ENCODE data around the gene SCN4A. TPM values are rescaled to one million over a fixed set of nuclear protein-coding genes. Genes with fewer than 3 reads are reported as not detected.

SCN4A gene
- total RNA-seq, 1 donor from 2014 or later, result 1.8 TPM

DNA sequence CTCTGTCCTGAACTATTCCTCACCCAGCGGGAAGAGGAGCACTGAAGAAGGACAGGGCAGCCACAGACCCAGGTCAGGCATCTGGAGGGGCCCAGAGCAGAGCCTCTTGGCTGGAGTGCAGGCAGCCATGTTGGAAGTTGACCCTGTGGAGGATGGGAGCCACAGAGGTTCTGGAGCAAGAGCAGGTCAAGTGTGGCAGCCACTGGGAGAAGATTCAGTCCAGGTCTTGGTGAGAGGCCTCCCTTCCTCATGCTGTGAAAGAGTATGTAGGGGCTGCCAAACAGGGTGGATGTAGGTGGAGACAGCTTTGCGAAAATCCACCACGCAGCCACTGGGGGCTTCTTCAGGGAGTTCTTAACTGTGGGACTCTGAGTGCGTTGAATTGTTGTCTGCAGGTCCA lies 40.0 kb downstream of the SCN4A start:
- Mint-ChIP-seq H3K9me3 (no peaks in the 10 kb centered on the region), H3K4me1 (peaks cover 13% of the 10 kb centered on the region), H3K27me3 (ENCODE audit: insufficient read depth, low read depth) (peaks cover 5% of the 10 kb centered on the region), H3K27ac (peak overlapping the region; percentile 83), H3K36me3 (no peaks in the 10 kb centered on the region), H3K4me3 (no peak overlapping the region)
- no peak overlapping the region for H3K9ac ChIP-seq
- no peaks in the 10 kb centered on the region for H3K9me3 ChIP-seq (ENCODE audit: low read depth)
- H3K4me3 ChIP-seq, result no peak overlapping the region
- no peaks in the 10 kb centered on the region for H3K36me3 ChIP-seq
- H3K4me1 ChIP-seq, result no peaks in the 10 kb centered on the region
- DNase-seq (ENCODE audit: low spot score), result no peak
- no peak overlapping the region for H3K27ac ChIP-seq
- peaks cover 5% of the 10 kb centered on the region for H3F3A ChIP-seq (ENCODE audit: low read depth)
- no peaks in the 10 kb centered on the region for H3K79me2 ChIP-seq (ENCODE audit: low read depth)
- no peak for TF ChIP-seq EZH2phosphoT487 (IDR thresholded peaks at IDR 0.05)
- TF ChIP-seq, protein P1, sequence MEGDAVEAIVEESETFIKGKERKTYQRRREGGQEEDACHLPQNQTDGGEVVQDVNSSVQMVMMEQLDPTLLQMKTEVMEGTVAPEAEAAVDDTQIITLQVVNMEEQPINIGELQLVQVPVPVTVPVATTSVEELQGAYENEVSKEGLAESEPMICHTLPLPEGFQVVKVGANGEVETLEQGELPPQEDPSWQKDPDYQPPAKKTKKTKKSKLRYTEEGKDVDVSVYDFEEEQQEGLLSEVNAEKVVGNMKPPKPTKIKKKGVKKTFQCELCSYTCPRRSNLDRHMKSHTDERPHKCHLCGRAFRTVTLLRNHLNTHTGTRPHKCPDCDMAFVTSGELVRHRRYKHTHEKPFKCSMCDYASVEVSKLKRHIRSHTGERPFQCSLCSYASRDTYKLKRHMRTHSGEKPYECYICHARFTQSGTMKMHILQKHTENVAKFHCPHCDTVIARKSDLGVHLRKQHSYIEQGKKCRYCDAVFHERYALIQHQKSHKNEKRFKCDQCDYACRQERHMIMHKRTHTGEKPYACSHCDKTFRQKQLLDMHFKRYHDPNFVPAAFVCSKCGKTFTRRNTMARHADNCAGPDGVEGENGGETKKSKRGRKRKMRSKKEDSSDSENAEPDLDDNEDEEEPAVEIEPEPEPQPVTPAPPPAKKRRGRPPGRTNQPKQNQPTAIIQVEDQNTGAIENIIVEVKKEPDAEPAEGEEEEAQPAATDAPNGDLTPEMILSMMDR (IDR thresholded peaks at IDR 0.05), result no peak
- no peak for TF ChIP-seq EZH2 (IDR thresholded peaks at IDR 0.05)
- H3K27me3 ChIP-seq, result no peaks in the 10 kb centered on the region
- no peak overlapping the region for H3K4me2 ChIP-seq
- no peaks in the 10 kb centered on the region for H4K20me1 ChIP-seq (ENCODE audit: low read depth)
- no peak overlapping the region for H2AFZ ChIP-seq (replicated peaks)

DNA sequence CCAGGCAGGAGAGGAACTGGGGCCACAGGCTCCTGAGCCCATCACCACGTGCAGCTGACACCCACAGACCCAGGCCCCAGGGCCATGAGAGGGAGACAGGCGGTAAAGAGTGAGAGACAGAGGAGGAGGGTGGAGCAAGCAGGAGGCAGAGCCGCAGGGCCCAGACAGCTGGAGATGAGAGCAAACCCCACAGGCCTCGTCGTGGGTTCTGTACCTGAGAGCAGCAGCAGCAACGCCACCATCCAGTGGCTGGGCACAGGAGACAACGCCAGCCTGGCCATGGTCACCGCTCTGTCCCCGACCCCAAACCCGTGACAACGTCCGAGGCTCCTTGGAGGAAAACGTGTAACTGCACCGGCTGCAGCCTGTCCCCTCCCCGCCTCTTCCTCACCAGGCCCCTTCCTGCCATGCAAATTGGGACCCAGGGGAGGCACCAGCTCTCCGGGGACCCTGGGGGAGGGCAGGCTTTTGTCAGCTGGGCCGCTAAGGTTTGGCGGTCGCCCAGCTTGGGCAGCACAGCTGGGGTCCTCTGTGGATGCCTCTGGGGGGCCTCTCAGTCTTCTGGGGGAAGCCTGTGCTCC lies 40.6 kb downstream of the SCN4A start, which contains the start of gene CD79B:
Gene CD79B (minus strand): TSS at position 351 of the 581 bp plus-strand sequence. CDS start 70 bp downstream, at position 281.
- Histone ChIP-seq H3K9me3 (ENCODE audit: low read depth) (no peaks in the 10 kb centered on the region), H3K79me2 (ENCODE audit: low read depth) (no peaks in the 10 kb centered on the region), H3K27me3 (no peaks in the 10 kb centered on the region), H4K20me1 (ENCODE audit: low read depth) (no peaks in the 10 kb centered on the region), H2AFZ (replicated peaks) (peak within 1 kb of the TSS; percentile 57), H3K4me2 (no peak within 1 kb of the TSS), H3K27ac (no peak within 1 kb of the TSS), H3K9ac (no peak within 1 kb of the TSS), H3K4me3 (no peak within 1 kb of the TSS), H3K36me3 (no peaks in the 10 kb centered on the region), H3F3A (ENCODE audit: low read depth) (peaks cover 5% of the 10 kb centered on the region), H3K4me1 (no peaks in the 10 kb centered on the region)
- Mint-ChIP-seq H3K4me1 (peaks cover 7% of the 10 kb centered on the region), H3K27me3 (ENCODE audit: insufficient read depth, low read depth) (peaks cover 5% of the 10 kb centered on the region), H3K4me3 (no peak within 1 kb of the TSS), H3K36me3 (no peaks in the 10 kb centered on the region), H3K9me3 (no peaks in the 10 kb centered on the region), H3K27ac (peak within 1 kb of the TSS; percentile 83)
- DNase-seq (ENCODE audit: low spot score), result no peak
- no peak for TF ChIP-seq EZH2 (IDR thresholded peaks at IDR 0.05)
- TF ChIP-seq, protein P1 (IDR thresholded peaks at IDR 0.05), result no peak
- TF ChIP-seq EZH2phosphoT487 (IDR thresholded peaks at IDR 0.05), result no peak

DNA sequence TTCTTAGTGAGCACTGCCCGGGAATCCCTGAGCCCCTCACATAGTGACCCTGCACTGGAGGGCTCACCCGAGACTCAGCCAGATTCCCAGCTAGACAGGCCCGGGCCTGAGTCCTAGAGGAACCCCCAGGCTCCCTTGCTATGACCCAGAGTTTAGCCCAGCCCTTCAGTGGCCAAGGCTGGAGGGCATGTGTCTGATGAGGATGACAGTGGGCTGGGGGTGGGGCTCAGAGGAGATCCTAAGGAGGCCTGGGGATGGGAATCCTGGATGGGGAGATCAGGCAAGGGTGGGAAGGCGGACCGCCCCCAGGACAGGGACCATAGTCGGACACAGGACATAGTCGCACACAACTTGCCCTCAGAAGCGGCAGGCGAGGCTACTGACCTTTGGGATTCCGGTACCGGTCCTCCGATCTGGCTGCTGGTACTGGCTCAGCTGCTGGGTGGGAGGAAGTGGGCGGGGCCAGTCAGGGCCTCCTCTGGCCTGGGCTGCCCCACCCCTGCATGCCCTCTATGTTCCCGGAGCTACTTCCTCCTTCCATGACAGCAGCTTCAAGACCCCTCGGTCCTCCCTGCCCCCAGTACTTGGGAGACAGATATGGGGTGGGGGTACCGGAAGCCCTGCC lies 41.7 kb downstream of the SCN4A start:
- H3F3A ChIP-seq (ENCODE audit: low read depth), result peaks cover 5% of the 10 kb centered on the region
- no peaks in the 10 kb centered on the region for H3K9me3 ChIP-seq (ENCODE audit: low read depth)
- Mint-ChIP-seq H3K4me1 (peaks cover 6% of the 10 kb centered on the region), H3K27ac (peak overlapping the region; percentile 50), H3K36me3 (no peaks in the 10 kb centered on the region), H3K27me3 (ENCODE audit: insufficient read depth, low read depth) (peaks cover 5% of the 10 kb centered on the region), H3K9me3 (no peaks in the 10 kb centered on the region), H3K4me3 (no peak overlapping the region)
- TF ChIP-seq, protein P1 (IDR thresholded peaks at IDR 0.05), result no peak
- TF ChIP-seq EZH2 (IDR thresholded peaks at IDR 0.05) (no peak), EZH2phosphoT487 (IDR thresholded peaks at IDR 0.05) (no peak)
- H3K4me1 ChIP-seq, result no peaks in the 10 kb centered on the region
- no peaks in the 10 kb centered on the region for H3K36me3 ChIP-seq
- peak overlapping the region; percentile 57 for H2AFZ ChIP-seq (replicated peaks)
- H3K27ac ChIP-seq, result no peak overlapping the region
- DNase-seq (ENCODE audit: low spot score), result peak; percentile 30
- no peak overlapping the region for H3K9ac ChIP-seq
- H3K4me2 ChIP-seq, result no peak overlapping the region
- no peaks in the 10 kb centered on the region for H3K27me3 ChIP-seq
- H4K20me1 ChIP-seq (ENCODE audit: low read depth), result no peaks in the 10 kb centered on the region
- no peaks in the 10 kb centered on the region for H3K79me2 ChIP-seq (ENCODE audit: low read depth)
- no peak overlapping the region for H3K4me3 ChIP-seq

All from neural progenitor cell (in vitro differentiated cells).